Parathyroid adenoma (tissue), 2 donors: ENCODE measurements around the gene TTN.

ENCODE experiments used
- H2AFZ ChIP-seq: fragments of 300-600 bp; sonication (generic); one replicate; pipeline ENCODE4 v1.7.0; 2017; ENCODE audit warnings: antibody characterized with exemption, mild to moderate bottlenecking
- H3K27ac ChIP-seq: fragments of 300-600 bp; sonication (generic); one replicate; pipeline ENCODE4 v1.7.0; 2017
- H3K27me3 ChIP-seq: fragments of 300-600 bp; sonication (generic); one replicate; pipeline ENCODE4 v1.7.0; 2017; ENCODE audit warnings: low read length; ENCODE audit not compliant: control insufficient read depth, insufficient read depth
- H3K36me3 ChIP-seq: fragments of 300-600 bp; sonication (generic); one replicate; pipeline ENCODE4 v1.7.0; 2017; ENCODE audit warnings: low read length; ENCODE audit not compliant: control insufficient read depth, insufficient read depth
- H3K4me1 ChIP-seq: fragments of 300-600 bp; sonication (generic); one replicate; pipeline ENCODE4 v1.7.0; 2017; ENCODE audit warnings: control low read depth
- H3K4me2 ChIP-seq: fragments of 300-600 bp; sonication (generic); one replicate; pipeline ENCODE4 v1.7.0; 2017; ENCODE audit warnings: low read length
- H3K4me3 ChIP-seq: fragments of 300-600 bp; sonication (generic); one replicate; pipeline ENCODE4 v1.7.0; 2017; ENCODE audit warnings: low read depth, low read length
- H3K79me2 ChIP-seq: fragments of 300-600 bp; sonication (generic); one replicate; pipeline ENCODE4 v1.7.0; 2017; ENCODE audit warnings: control low read depth
- H3K9ac ChIP-seq: fragments of 300-600 bp; sonication (generic); one replicate; pipeline ENCODE4 v1.7.0; 2017; ENCODE audit warnings: mild to moderate bottlenecking
- H3K9me3 ChIP-seq: fragments of 300-600 bp; sonication (generic); one replicate; pipeline ENCODE4 v1.7.0; 2017; ENCODE audit warnings: low read length; ENCODE audit not compliant: control insufficient read depth
- CTCF ChIP-seq: fragments of 300-600 bp; sonication (generic); IDR thresholded peaks from one replicate; pipeline ENCODE4 v1.7.0; 2017; ENCODE audit warnings: antibody characterized with exemption, mild to moderate bottlenecking
- donor health status: primary hyperparathyroidism.

Gene TTN

GRCh38 chr2:178756343-178756742 lies 50.9 kb downstream of the TTN start:
- Histone ChIP-seq H3K9me3 (no peaks in the 10 kb centered on the region), H3K4me3 (no peak overlapping the region), H3K27me3 (no peaks in the 10 kb centered on the region), H3K27ac (no peak overlapping the region), H3K4me1 (no peaks in the 10 kb centered on the region), H3K36me3 (no peaks in the 10 kb centered on the region), H3K4me2 (no peak overlapping the region), H2AFZ (no peak overlapping the region), H3K79me2 (no peaks in the 10 kb centered on the region), H3K9ac (no peak overlapping the region)
- TF ChIP-seq CTCF, result no peak

- Histone ChIP-seq H3K4me3 (no peak overlapping the region), H3K27me3 (no peaks in the 10 kb centered on the region), H3K4me1 (no peaks in the 10 kb centered on the region), H2AFZ (no peak overlapping the region), H3K4me2 (no peak overlapping the region), H3K9me3 (no peaks in the 10 kb centered on the region), H3K36me3 (no peaks in the 10 kb centered on the region), H3K27ac (no peak overlapping the region), H3K9ac (no peak overlapping the region), H3K79me2 (no peaks in the 10 kb centered on the region)
- TF ChIP-seq CTCF, result no peak
Measured at GRCh38 chr2:178747767-178748166, 59.5 kb downstream of the TTN start.

- Histone ChIP-seq H3K4me1 (no peaks in the 10 kb centered on the region), H3K4me2 (no peak overlapping the region), H3K9ac (no peak overlapping the region), H2AFZ (no peak overlapping the region), H3K9me3 (no peaks in the 10 kb centered on the region), H3K27ac (no peak overlapping the region), H3K27me3 (no peaks in the 10 kb centered on the region), H3K79me2 (no peaks in the 10 kb centered on the region), H3K36me3 (no peaks in the 10 kb centered on the region), H3K4me3 (no peak overlapping the region)
- no peak for TF ChIP-seq CTCF
Measured at GRCh38 chr2:178734518-178734917, 72.7 kb downstream of the TTN start.

GRCh38 chr2:178733975-178734374 lies 73.2 kb downstream of the TTN start:
- H3K27ac ChIP-seq, result no peak overlapping the region
- no peak overlapping the region for H3K9ac ChIP-seq
- H3K79me2 ChIP-seq, result no peaks in the 10 kb centered on the region
- H3K9me3 ChIP-seq, result no peaks in the 10 kb centered on the region
- no peak for TF ChIP-seq CTCF
- H3K4me2 ChIP-seq, result no peak overlapping the region
- no peaks in the 10 kb centered on the region for H3K36me3 ChIP-seq
- no peaks in the 10 kb centered on the region for H3K27me3 ChIP-seq
- H2AFZ ChIP-seq, result no peak overlapping the region
- no peaks in the 10 kb centered on the region for H3K4me1 ChIP-seq
- H3K4me3 ChIP-seq, result no peak overlapping the region

GRCh38 chr2:178732913-178733312 lies 74.3 kb downstream of the TTN start:
- Histone ChIP-seq H3K4me1 (no peaks in the 10 kb centered on the region), H3K27me3 (no peaks in the 10 kb centered on the region), H3K4me3 (no peak overlapping the region), H3K4me2 (no peak overlapping the region), H3K79me2 (no peaks in the 10 kb centered on the region), H3K9me3 (no peaks in the 10 kb centered on the region), H3K36me3 (no peaks in the 10 kb centered on the region), H3K27ac (no peak overlapping the region), H3K9ac (no peak overlapping the region), H2AFZ (no peak overlapping the region)
- no peak for TF ChIP-seq CTCF
